ENCODE results near the gene BACH2.

BACH2 gene

GRCh38 chr6:90293319-90293953 is 3.2 kb downstream of the BACH2 start:
- H3K79me2 ChIP-seq (ENCODE audit: control insufficient read depth, low read length): peaks cover 99% of the 10 kb centered on the region
- peak overlapping the region; percentile 94 for H3K4me2 ChIP-seq (ENCODE audit: low read length)
- H3K27me3 ChIP-seq (ENCODE audit: control insufficient read depth, low read length): no peaks in the 10 kb centered on the region
- no peaks in the 10 kb centered on the region for H3K9me3 ChIP-seq (ENCODE audit: control insufficient read depth, insufficient read depth, low read length)
- H3F3A ChIP-seq (ENCODE audit: control insufficient read depth, insufficient read depth): peaks cover 76% of the 10 kb centered on the region
- TF ChIP-seq CTCF (IDR thresholded peaks at IDR 0.05; ENCODE audit: low read depth, low read length, poor library complexity, severe bottlenecking): no peak
- peaks cover 67% of the 10 kb centered on the region for H3K4me1 ChIP-seq (ENCODE audit: control insufficient read depth, low read length)
- H4K20me1 ChIP-seq (ENCODE audit: control insufficient read depth, insufficient read depth, low read depth, low read length): peaks cover 19% of the 10 kb centered on the region
- peak overlapping the region; percentile 96 for H3K27ac ChIP-seq (ENCODE audit: low read depth, low read length)
- peaks cover 89% of the 10 kb centered on the region for H3K36me3 ChIP-seq (ENCODE audit: control insufficient read depth, low read length)
- no peaks in the 10 kb centered on the region for H3K9me2 ChIP-seq (replicated peaks; ENCODE audit: control insufficient read depth, low read length)
- H3K4me3 ChIP-seq (ENCODE audit: low read length): peak overlapping the region; percentile 79

GRCh38 chr6:90291565-90291964 is 5.1 kb downstream of the BACH2 start:
- Histone ChIP-seq H4K20me1 (ENCODE audit: control insufficient read depth, insufficient read depth, low read depth, low read length) (peaks cover 21% of the 10 kb centered on the region), H3K79me2 (ENCODE audit: control insufficient read depth, low read length) (peaks cover 100% of the 10 kb centered on the region), H3K27me3 (ENCODE audit: control insufficient read depth, low read length) (no peaks in the 10 kb centered on the region), H3K36me3 (ENCODE audit: control insufficient read depth, low read length) (peaks cover 98% of the 10 kb centered on the region), H3K4me2 (ENCODE audit: low read length) (peak overlapping the region; percentile 94), H3K27ac (ENCODE audit: low read depth, low read length) (peak overlapping the region; percentile 96), H3K9me3 (ENCODE audit: control insufficient read depth, insufficient read depth, low read length) (no peaks in the 10 kb centered on the region), H3F3A (ENCODE audit: control insufficient read depth, insufficient read depth) (peaks cover 84% of the 10 kb centered on the region), H3K4me3 (ENCODE audit: low read length) (peak overlapping the region; percentile 79), H3K9me2 (replicated peaks; ENCODE audit: control insufficient read depth, low read length) (no peaks in the 10 kb centered on the region), H3K4me1 (ENCODE audit: control insufficient read depth, low read length) (peaks cover 72% of the 10 kb centered on the region)
- no peak for TF ChIP-seq EZH2phosphoT487 (IDR thresholded peaks at IDR 0.05; ENCODE audit: borderline replicate concordance, low read length)
- TF ChIP-seq CTCF (IDR thresholded peaks at IDR 0.05; ENCODE audit: low read depth, low read length, poor library complexity, severe bottlenecking): no peak

GRCh38 chr6:90290811-90291420 is 5.7 kb downstream of the BACH2 start:
- no peaks in the 10 kb centered on the region for H3K9me2 ChIP-seq (replicated peaks; ENCODE audit: control insufficient read depth, low read length)
- H4K20me1 ChIP-seq (ENCODE audit: control insufficient read depth, insufficient read depth, low read depth, low read length): peaks cover 21% of the 10 kb centered on the region
- H3K4me3 ChIP-seq (ENCODE audit: low read length): peak overlapping the region; percentile 79
- no peaks in the 10 kb centered on the region for H3K27me3 ChIP-seq (ENCODE audit: control insufficient read depth, low read length)
- peaks cover 100% of the 10 kb centered on the region for H3K79me2 ChIP-seq (ENCODE audit: control insufficient read depth, low read length)
- H3K27ac ChIP-seq (ENCODE audit: low read depth, low read length): peak overlapping the region; percentile 96
- H3K4me1 ChIP-seq (ENCODE audit: control insufficient read depth, low read length): peaks cover 79% of the 10 kb centered on the region
- H3F3A ChIP-seq (ENCODE audit: control insufficient read depth, insufficient read depth): peaks cover 89% of the 10 kb centered on the region
- H3K4me2 ChIP-seq (ENCODE audit: low read length): peak overlapping the region; percentile 94
- H3K36me3 ChIP-seq (ENCODE audit: control insufficient read depth, low read length): peaks cover 98% of the 10 kb centered on the region
- no peaks in the 10 kb centered on the region for H3K9me3 ChIP-seq (ENCODE audit: control insufficient read depth, insufficient read depth, low read length)
- TF ChIP-seq CTCF (IDR thresholded peaks at IDR 0.05; ENCODE audit: low read depth, low read length, poor library complexity, severe bottlenecking): no peak
- TF ChIP-seq EZH2phosphoT487 (IDR thresholded peaks at IDR 0.05; ENCODE audit: borderline replicate concordance, low read length): no peak
